Retinal pigment epithelial cell (primary cell): ENCODE measurements around the gene HSCB.
"Not testable (repeated sequence)": the region's sequence is repeated elsewhere in the genome, so short reads cannot be mapped to it uniquely, and the experiment has no call there.

Experiments used
- DNase-seq: peaks from one replicate; pipeline ENCODE4 v3.0.0-alpha.2; 2010; ENCODE audit warnings: low read depth
- H3K4me3 ChIP-seq: 2 replicates; pipeline ENCODE4 v1.5.1; 2011; ENCODE audit warnings: mild to moderate bottlenecking, low read length, control low read depth, moderate library complexity
- CTCF ChIP-seq: conservative IDR thresholded peaks from 2 replicates; pipeline ENCODE4 v1.5.1; 2011; ENCODE audit warnings: low read depth, low read length, control low read depth, inconsistent platforms

HSCB gene

GRCh38 chr22:28741785-28742561 is at the start of gene HSCB, which contains the start of gene CHEK2:
TSS of gene HSCB (plus strand) at chr22:28742039. CDS start at chr22:28742096, 57 bp downstream.
TSS of gene CHEK2 (minus strand) at chr22:28741820. CDS start at chr22:28734721, 7,099 bp downstream.
- peak within 1 kb of the TSS; percentile 78 for H3K4me3 ChIP-seq
- TF ChIP-seq CTCF: no peak
- peak; percentile 95 for DNase-seq

GRCh38 chr22:28693041-28693760 is 48.6 kb upstream of the HSCB start:
- not testable (repeated sequence) for H3K4me3 ChIP-seq, DNase-seq

- H3K4me3 ChIP-seq: no peak overlapping the region
- TF ChIP-seq CTCF: no peak
- DNase-seq: no peak
These were observed 38.9 kb upstream of the HSCB start for GRCh38 chr22:28702891-28703290.

- H3K4me3 ChIP-seq: no peak overlapping the region
- no peak for DNase-seq
- no peak for TF ChIP-seq CTCF
These were observed 38.4 kb upstream of the HSCB start for GRCh38 chr22:28703436-28703835.

GRCh38 chr22:28706845-28707244 is 35.0 kb upstream of the HSCB start:
- no peak for DNase-seq
- H3K4me3 ChIP-seq: no peak overlapping the region
- no peak for TF ChIP-seq CTCF

- no peak overlapping the region for H3K4me3 ChIP-seq
- no peak for TF ChIP-seq CTCF
- DNase-seq: no peak
These were observed 31.7 kb upstream of the HSCB start for GRCh38 chr22:28710107-28710506.

- no peak overlapping the region for H3K4me3 ChIP-seq
- DNase-seq: no peak
- TF ChIP-seq CTCF: no peak
These were observed 31.2 kb upstream of the HSCB start for GRCh38 chr22:28710576-28711191.
